GM19023 (cell line): Measurements from ENCODE around the gene TOX3.
A peak's percentile ranks its signal among the peaks of the same experiment; 100 is the strongest.

ENCODE experiments used
- ATAC-seq: cut with Tn5 transposase; IDR thresholded peaks from one replicate; pipeline ENCODE4 v1.9.1; 2021; ENCODE audit warnings: mild to moderate bottlenecking, moderate library complexity; ENCODE audit not compliant: unreplicated experiment

Gene TOX3

DNA sequence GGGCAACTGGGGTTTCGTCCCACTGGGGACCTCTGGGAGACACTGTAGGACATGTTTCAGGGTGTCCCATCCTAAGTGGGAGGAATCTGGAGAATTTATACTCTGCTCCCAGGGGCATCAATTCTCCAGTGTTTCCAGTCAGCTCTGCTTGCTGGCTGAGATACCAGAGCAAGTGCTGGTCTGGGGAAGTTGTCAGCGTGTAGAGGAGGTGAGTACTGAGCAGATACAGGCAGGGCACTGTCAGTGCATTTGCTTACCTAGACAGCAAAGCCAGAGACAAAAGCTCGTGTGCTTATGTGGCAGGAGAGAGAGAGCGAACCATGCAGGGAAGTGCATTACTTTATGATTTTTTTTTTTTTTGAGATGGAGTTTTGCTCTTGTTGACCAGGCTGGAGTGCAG lies 20.2 kb upstream of the TOX3 start:
- ATAC-seq, result no peak

DNA sequence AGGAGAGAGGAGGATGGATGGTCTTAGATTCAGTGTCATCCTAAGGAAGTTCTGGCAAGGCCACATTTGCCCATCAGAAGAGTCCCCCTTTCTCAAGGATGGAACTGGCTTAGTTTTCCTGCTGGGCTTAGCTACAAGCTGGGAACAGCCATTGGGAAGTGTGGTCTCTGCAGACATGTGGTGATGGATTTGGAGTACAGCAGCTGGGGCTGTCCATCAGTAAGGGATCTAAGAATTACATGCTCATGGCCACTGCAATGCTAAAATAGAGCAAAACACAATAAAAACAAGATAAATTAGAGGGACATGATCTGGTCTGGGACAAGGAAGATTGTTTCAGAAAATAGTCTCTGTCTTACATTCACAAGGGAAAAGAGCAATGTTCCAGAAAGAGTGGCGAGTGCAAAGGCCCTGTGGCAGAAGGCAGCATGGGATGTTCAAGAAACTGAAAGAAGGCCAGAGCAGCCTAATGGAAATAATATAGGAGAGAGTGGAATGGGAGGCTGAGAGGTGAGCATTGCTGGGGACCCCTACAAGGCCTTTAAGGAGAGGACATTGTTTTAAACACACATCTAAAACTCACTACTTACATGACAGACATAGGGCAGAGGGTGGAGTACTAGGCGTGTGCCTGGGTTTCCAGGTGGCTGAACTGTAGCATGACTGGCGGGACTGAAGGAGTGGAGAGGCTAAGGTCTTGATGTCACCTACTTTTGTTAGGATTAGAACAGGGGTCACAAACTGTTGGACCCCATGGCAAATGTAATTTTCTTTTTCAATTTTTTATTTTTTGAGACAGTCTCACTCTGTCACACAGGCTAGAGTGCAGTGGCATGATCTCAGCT lies 17.0 kb upstream of the TOX3 start:
- no peak for ATAC-seq

DNA sequence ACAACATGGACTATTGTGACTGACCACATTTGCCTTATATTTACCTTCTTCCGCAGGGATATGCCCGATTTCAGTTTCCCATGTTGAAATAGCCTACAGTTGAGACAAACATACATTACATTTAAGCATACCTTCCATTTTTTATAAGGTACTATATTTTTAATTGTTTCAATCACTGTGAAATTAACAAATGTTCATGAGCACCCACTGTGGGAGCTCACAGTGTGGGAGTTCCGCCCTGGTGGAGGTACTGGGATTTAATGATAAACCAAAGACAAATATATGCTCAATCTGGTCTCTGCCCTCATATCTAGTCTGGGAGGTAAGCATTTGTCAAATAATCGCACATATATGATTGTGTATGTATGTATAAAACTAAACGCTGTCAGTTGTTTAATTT lies 15.8 kb upstream of the TOX3 start:
- ATAC-seq, result no peak

DNA sequence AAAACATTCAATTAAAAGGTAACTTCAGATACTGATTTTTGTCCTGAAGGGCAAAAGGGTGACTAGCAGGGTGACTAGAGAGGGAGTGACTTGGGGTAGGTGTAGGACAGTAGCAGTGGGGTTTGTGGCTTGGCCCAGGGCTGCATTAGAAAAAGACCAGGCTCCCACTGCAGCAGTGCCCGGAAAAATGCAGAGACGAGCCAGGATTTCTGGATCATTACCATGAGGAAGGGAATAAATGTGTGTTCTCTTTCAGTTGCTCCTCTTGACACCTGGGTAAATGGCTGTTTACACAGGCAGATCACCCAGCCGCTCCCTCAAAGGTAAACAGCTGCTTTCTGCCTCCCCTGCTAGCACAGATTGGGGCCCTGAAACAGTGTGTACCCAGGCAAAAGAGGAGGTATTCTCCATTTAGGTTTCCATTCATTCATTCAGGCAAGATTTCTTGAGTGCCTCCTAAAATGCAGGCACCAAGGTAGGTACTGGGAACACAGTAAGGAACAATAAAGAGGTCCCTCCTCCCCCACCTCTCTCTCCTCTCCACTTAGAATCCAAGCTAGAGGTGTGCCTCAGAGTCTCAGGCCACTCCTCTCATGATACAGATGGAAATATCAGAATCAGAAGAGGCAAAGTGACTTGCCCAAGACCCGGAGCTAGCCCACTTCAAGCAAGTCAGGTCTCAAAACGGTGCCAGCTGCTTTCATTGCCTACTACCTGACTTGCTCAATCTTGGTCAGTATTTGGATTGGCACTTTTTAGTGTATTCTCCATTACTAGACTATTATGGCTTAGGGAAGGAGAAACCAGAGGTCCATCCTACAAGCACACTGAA lies 15.2 kb upstream of the TOX3 start:
- no peak for ATAC-seq

DNA sequence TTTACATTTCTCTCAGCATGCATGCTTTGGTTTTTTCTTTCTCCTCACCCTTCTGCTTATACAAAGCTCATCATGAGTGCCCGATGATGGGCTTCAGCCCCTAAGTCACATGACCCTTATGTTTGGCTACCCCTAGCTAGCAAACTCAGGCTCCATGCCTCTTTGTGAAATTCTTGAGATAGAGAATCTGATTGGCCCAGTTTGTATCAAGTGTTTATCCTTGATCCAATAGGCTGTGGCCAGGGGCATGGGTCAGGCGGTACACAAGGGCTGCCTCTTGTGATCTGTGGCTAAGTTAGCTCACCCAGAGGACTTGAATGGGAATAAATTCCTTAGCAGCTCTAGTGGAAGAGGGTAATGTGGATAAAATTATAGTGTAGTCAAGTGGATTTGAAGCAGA lies 11.5 kb upstream of the TOX3 start:
- ATAC-seq, result no peak

DNA sequence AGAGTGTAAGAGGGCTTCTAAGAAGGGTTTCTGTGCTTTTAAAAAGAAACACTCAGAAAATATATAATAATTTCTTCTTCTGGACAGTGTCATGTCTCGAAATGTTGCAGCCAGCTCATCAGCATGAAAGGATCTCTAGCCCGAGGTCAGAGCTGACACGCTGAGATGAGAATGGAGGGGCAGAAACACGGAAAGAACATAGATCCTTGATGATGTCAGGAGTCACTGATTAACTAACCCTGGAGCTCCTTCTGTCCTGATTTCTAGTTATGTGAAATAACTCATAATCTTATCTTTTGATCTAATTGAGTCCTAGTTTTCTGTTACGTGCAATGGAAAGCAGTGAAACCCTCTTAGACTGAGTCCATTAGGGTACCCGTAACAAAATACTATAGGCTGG lies 10.3 kb upstream of the TOX3 start:
- no peak for ATAC-seq

DNA sequence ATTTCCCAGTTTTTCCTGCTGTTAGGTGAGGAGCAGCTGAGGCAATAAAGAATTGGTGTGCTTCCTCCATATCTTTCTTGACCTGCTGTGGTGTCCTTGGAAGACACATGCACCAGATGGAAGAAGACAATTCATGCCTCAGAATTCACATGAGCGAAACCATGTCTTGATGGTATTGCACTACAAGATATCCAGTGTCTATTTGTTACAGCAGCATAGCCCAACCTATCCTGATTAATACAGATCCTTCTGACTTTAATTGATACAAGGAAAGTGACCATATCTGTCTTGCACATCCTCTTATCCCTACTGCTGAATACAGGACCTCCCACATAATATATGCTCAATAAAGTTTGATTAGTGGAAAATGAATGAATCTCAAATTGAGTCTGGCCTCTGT lies 9.1 kb upstream of the TOX3 start:
- no peak for ATAC-seq

DNA sequence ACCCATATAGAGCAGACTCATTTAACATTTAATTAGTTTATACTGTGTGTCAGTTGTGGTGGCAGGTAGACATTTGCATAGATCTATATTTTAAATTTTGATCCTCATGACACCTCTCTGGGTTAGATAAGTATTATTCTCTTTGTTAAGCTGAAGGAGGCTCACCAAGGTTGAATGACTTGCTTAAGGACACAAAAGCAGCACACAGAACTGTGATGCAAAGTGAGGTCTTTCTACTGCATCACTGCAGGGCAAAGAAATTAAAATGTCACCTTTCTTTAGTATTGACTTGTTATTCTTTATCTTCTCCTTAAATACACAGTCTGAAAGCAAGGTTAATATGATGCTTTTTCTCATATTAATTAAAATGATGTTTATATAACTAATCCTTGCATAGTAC lies 8.6 kb upstream of the TOX3 start:
- no peak for ATAC-seq

DNA sequence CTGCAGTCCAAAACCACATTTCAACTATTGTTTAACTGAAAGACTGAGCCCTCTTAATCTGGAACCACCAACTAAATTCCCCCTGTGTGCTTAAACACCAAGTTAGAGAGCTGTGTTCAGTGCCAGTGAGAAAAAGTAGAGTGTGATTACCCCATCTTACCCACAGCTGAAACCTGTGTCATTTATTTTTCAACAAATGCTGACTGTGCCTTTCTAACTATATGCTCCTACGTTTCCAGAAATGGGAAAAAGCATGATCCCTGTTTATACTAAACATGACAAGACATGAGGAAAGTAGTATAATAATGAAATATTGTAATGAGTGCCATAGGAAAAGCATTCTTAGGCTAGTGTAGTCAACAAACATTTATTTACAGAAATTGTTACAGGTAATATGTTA lies 7.4 kb upstream of the TOX3 start:
- no peak for ATAC-seq

DNA sequence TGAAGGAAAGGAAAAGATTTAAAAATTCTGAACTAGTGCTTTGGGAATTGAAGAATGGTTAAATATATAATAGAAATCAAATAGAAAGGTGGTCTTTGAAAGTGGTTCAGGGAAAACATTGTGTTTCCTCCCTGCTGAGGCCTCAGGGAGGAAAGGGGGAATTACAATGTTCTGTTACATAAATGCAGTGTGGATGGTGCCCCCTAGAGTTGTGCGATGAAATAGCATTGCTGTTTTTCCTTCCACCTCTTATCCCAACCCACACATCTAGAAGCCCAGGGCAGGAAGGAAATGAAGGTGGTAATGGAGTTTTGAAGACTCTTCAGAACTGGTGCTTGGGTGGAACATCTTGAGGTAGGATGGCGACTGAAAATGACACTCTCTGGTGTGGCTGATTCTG lies 6.4 kb upstream of the TOX3 start:
- no peak for ATAC-seq

DNA sequence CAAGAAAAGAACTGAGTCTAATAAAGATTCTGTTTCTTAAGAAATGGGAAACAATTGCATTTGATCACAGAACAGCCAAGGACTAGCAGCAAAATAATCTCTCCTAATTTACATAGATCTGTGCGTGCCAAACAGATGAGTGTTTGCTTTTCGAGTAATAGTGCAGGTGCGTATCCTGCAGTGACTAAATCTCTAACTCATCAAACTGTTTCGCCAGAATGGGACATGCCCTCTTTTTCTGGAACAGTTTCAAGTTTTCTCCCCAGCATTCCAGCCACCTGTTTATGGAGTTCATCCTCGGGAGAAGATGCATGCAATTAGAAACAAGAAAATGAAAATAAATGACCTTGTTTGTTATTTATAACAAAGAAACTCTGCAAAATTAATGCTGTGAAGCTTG lies 5.7 kb upstream of the TOX3 start:
- no peak for ATAC-seq

DNA sequence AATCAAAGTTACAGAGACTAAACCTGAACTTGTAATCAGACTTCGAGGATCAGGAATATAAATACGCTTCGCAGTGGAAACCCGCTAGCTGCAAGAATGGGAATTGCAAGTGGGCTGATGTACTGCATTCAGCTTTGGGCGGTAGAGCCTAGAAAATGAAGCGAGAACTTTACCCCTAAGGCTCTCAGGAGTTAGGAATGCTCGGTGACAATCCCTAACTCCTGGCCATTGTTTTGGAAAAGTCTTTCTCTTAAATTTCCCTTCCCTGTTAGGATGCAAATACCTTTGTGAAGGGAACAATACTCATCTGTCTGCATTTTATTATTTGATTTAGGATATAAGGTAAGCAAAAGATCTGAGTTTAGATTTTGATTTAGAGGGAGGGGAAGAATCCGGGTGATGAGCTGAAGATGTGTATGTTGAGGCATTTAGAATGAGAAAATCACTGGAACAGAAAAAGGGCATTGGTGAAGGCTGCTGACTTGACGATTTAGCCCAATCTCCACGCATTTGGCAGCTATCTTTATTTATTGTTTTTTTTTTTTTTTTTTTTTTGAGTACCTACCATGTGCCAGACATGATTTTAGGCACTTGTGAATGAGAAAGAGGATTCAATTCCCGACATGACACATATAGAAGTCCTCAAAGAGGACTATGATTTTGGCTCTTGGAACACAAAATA lies 2.2 kb upstream of the TOX3 start:
- no peak for ATAC-seq

DNA sequence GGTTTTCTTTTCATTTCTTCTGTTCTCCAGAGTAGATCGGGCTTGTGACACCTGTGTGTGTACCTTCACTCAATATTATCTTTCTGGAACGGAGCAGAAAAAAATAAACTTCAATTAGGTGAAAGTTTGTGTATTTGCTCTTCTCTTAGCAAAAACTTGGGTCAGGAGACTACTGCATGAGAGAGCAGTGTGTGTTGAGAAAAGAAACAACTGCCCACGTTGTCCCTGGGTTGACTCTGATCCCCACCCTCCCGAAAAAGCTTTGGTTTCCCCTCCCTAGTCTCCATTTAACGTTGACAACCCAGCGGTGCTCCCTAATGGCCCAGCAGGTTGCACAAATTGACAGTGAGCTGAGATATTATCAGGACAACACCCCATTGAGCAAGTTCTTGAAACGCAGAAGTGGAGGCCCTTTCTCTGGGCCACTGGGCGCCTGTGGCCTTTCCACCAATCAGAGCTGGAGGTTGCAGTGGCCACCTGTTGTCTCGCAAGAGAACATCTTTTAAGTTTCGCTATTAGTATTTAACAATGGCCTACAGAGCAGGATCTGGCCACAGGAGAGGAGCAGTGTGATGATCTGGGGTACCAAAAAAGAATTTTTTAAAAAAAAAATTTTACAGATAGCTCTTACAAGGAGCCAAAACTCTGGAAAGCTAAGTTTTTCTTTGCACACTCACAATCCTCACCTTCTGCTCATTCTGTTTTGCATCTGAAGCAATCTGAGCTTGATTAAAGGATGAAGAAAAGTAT lies 1.5 kb upstream of the TOX3 start:
- ATAC-seq, result peak; percentile 67

DNA sequence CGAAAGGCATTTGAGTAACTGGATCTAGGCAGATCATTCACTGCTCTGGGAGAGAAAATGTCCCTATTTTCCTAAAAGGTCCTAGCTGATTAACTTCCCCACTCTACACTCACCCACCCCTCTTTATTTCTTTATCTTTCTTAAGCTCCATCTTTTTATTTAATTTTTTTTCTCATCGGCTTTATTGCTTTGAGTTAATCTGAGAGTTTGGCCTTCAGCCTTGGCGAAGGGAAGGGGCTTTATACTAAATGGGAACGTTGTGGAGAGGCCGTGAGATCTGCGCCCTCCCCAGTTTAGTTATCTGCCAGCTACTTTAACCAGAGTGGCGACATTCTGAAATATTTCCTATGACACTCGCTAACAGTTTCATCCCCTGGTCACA lies 882 bp upstream of the TOX3 start:
- ATAC-seq, result no peak

DNA sequence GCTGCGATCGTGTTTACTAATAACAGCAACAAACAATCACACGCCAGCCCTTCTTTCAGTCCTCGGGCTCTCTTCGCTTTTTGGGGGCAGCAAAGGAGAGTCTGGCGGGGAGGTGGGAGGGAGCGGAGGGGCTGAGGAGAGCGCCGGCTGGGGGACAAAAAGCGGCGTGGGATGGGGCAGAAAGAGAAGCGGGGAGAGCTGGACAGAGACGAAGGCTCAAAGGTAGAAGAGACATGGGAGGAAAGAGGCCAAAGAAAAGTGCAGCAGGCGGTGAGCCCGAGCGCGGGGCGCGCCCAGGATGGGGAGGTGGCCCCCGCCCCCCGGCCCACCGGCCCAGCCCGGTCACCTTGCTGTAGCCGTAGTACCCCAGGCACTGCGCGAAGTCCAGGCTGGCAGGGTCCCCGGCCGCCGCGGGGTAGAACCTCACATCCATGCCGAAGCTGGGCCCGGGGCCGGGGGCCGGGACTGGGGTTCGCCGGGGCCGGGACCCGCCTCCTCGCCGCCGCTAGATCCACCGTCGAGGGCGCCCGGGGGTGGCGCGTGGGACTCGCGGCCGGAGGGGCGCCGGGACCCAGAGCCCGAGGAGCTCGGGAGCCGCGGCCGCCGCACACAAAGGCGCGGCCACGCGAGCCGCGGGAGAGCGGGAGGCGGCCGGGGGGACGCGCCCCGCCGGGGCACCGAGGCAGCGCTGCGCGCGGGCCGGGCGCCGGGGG lies 496 bp downstream of the TOX3 start:
- ATAC-seq, result no peak

DNA sequence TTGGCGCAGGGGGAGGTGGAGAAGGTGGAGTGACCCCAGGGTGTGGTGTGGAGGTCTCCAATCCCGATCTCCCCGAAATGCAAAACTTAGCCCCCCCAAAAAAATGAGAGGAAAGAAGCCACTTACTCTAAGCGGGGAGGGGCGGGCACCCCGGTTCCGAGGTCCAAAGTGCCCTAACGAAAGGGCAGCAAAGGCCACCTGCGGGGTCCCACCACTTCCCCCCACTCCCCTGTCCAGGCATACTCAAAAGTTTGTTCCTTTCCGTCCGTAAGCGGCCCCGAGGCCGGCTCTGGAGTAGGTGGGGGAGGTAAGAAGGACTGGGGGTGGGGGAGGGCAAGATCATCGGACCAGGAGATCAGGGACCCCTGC lies 1.1 kb downstream of the TOX3 start:
- no peak for ATAC-seq

DNA sequence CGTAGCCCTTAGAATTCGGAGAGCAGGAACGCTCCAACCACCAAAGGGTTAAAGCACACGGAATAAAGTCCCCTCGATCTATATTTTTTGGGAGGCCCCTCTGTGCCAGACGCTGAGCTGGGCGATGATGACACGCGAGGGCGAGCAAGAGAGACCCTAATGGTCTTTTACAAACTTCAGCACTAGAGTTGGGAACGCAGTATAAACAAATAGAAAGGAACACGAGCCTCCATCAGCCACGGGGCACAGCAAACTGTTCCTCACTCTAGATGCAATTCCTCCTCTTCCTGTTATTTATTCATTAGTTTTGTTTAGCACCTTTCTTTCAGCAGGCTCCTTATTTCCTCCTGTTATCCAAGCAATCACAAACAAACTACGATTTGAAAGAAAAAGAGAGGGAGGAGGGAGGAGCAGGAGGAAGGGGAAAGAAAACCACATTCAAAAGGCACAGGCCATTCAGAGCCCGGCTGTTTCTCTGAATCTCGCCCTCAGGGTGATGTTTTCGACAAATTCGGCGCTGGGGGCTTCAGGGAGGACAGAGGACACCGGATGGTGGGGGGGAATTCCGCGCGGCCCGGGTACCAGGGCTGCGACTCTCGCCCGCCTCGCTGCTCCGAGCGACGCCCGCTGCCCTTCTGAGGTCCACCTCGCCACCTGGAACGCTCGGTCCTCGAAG lies 1.6 kb downstream of the TOX3 start:
- no peak for ATAC-seq

DNA sequence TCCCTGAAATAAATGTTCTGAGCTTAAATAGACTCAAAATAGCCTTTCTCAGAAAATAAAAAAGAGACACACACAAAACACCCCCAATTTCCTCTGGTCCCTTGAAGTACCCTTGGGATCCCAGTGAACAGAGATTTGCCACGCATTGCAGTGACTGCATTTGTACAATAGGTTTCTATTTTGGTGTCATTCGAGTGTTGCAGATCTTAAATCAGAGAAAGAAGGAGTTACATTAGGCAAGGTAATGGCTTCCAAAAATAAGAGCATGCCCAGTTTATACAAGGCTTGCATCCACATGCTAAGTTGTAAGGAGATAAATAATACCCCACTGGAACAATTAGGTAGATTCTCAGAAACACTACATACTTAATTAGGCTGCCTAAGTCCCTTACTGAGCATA lies 2.2 kb downstream of the TOX3 start:
- ATAC-seq, result no peak

DNA sequence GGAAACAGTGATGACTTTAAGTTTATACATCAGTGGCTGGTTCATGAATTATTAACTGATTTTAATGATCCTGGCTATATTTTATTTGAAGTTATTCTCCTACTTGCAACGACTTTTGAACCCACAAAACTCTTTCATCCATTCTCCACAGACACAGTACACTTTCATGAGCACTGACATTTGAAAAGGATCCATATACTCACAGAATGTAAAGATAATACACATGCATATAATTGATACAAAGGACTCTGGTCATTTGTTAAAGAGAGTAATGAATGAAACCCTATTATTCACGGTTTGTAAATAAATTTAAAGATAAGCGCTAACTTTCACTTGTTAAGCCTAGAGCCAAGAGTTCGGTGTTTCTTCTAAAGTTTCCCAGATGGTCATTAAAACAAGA lies 3.3 kb downstream of the TOX3 start:
- no peak for ATAC-seq

DNA sequence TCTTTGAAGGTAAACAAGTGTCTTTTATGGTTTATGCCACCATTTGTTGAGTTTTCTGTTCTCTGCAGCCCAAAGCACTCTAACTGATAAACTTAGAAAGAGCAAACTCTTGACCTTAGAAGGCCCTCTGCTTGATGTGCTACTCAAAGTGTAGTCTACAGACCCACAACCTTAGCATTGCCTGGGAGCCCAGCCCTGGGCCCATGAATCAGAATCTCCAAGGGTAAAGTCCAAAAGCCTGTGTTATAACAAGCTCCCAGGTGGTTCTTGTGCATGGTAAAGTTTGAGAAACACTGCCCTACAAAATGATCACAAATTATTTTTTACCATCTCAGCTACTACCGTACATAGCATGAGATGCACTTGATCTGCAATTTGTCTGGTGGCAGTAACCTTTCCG lies 6.0 kb downstream of the TOX3 start:
- ATAC-seq, result no peak
